GM12878 (cell line): ENCODE results near the gene FREM3. TPM values are rescaled to one million over a fixed set of nuclear protein-coding genes. Genes with fewer than 3 reads are reported as not detected.

Experiments used
- ATF7 ChIP-seq: fragments of 450-650 bp; IDR thresholded peaks from 2 replicates; pipeline ENCODE4 v1.6.1; 2016; ENCODE audit warnings: low read depth, mild to moderate bottlenecking
- E2F8 ChIP-seq: fragments of 450-650 bp; IDR thresholded peaks from 2 replicates; pipeline ENCODE4 v1.6.1; 2018; ENCODE audit warnings: mild to moderate bottlenecking, low read depth, moderate library complexity; ENCODE audit not compliant: partially characterized antibody
- HDAC2 ChIP-seq: fragments of 200-600 bp; sonication (generic); IDR thresholded peaks from 2 replicates; pipeline ENCODE4 v1.6.1; 2017
- IRF4 ChIP-seq: IDR thresholded peaks from 2 replicates; pipeline ENCODE4 v1.6.1; 2011; ENCODE audit warnings: low read depth, low read length
- NFIC ChIP-seq: IDR thresholded peaks from 2 replicates; pipeline ENCODE4 v1.6.1; 2012; ENCODE audit warnings: low read depth, mild to moderate bottlenecking, inconsistent platforms, low read length, moderate library complexity
- NR2F1 ChIP-seq: fragments of 450-650 bp; conservative IDR thresholded peaks from 2 replicates; pipeline ENCODE4 v1.6.1; 2017; ENCODE audit warnings: mild to moderate bottlenecking
- POLR2AphosphoS5 ChIP-seq: IDR thresholded peaks from 2 replicates; pipeline ENCODE4 v1.6.1; 2011; ENCODE audit warnings: mild to moderate bottlenecking, low read length, inconsistent platforms
- SREBF1 ChIP-seq: IDR thresholded peaks from 2 replicates; pipeline ENCODE4 v1.6.1; 2012; ENCODE audit warnings: mild to moderate bottlenecking, low read length
- SREBF2 ChIP-seq: IDR thresholded peaks from 2 replicates; pipeline ENCODE4 v1.6.1; 2012; ENCODE audit warnings: mild to moderate bottlenecking, low read length
- ZNF687 ChIP-seq: fragments of 450-650 bp; IDR thresholded peaks from 2 replicates; pipeline ENCODE4 v1.6.1; 2017; ENCODE audit warnings: mild to moderate bottlenecking, moderate library complexity
- polyA plus RNA-seq, 11 experiments: library from polyadenylated mRNA; depleted of rRNA in 4 of 11; unstranded in 6 of 11; stranded (reverse) in 5 of 11; fragments of >200 nt; fragmentation: Nextera tagmentation in 4 of 11; fragmentation: Illumina TruSeq in 1 of 11; extraction: Ambion mirVana in 4 of 11; extraction: Trizol in 1 of 11; gene quantifications; 1 replicate in 1 of 11; 2 replicates in 10 of 11; pipeline versions ENCODE4 v1.2.1 to v1.2.3, GENCODE V29; 2011 to 2016; ENCODE audit warnings: inconsistent platforms in 2 of 11, missing spikeins in 2 of 11, low read depth in 1 of 11
- total RNA-seq, 4 experiments: library from RNA; depleted of rRNA in 3 of 4; stranded (reverse); fragments of >200 nt in 3 of 4; fragmentation: Illumina TruSeq in 1 of 4; extraction: Trizol in 1 of 4; gene quantifications; 2 replicates each; pipeline versions ENCODE4 v1.2.1 to v1.2.3, GENCODE V29; 2013 to 2021
- TF ChIP-seq, protein P1 (sequence below): fragments of 450-650 bp; IDR thresholded peaks from 2 replicates; pipeline ENCODE4 v1.6.1; 2017; ENCODE audit warnings: low read depth, mild to moderate bottlenecking, moderate library complexity
- TF ChIP-seq, protein P2 (sequence below): fragments of 150-350 bp; IDR thresholded peaks from 2 replicates; pipeline ENCODE4 v1.6.1; 2014; ENCODE audit warnings: mild to moderate bottlenecking, low read depth, low read length
- TF ChIP-seq, protein P3 (sequence below): IDR thresholded peaks from 2 replicates; pipeline ENCODE4 v1.6.1; 2012; ENCODE audit warnings: low read depth, low read length, improper control_type of control experiment
- TF ChIP-seq, protein P4 (sequence below): IDR thresholded peaks from 2 replicates; pipeline ENCODE4 v1.6.1; 2012; ENCODE audit warnings: mild to moderate bottlenecking, low read depth, low read length
- TF ChIP-seq, protein P5 (sequence below): fragments of 450-650 bp; IDR thresholded peaks from 2 replicates; pipeline ENCODE4 v1.6.1; 2016; ENCODE audit warnings: mild to moderate bottlenecking

Gene FREM3
- total and polyA plus RNA-seq, 10 of the 15 experiments (the other 5 are each of a cell fraction or from before 2014, with no cell fraction given): not detected

- TF ChIP-seq, protein P1, sequence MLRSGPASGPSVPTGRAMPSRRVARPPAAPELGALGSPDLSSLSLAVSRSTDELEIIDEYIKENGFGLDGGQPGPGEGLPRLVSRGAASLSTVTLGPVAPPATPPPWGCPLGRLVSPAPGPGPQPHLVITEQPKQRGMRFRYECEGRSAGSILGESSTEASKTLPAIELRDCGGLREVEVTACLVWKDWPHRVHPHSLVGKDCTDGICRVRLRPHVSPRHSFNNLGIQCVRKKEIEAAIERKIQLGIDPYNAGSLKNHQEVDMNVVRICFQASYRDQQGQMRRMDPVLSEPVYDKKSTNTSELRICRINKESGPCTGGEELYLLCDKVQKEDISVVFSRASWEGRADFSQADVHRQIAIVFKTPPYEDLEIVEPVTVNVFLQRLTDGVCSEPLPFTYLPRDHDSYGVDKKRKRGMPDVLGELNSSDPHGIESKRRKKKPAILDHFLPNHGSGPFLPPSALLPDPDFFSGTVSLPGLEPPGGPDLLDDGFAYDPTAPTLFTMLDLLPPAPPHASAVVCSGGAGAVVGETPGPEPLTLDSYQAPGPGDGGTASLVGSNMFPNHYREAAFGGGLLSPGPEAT: no peak
- TF ChIP-seq, protein P2, sequence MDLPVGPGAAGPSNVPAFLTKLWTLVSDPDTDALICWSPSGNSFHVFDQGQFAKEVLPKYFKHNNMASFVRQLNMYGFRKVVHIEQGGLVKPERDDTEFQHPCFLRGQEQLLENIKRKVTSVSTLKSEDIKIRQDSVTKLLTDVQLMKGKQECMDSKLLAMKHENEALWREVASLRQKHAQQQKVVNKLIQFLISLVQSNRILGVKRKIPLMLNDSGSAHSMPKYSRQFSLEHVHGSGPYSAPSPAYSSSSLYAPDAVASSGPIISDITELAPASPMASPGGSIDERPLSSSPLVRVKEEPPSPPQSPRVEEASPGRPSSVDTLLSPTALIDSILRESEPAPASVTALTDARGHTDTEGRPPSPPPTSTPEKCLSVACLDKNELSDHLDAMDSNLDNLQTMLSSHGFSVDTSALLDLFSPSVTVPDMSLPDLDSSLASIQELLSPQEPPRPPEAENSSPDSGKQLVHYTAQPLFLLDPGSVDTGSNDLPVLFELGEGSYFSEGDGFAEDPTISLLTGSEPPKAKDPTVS: no peak
- no peak for TF ChIP-seq SREBF1
- no peak for TF ChIP-seq ZNF687
- TF ChIP-seq, protein P3, sequence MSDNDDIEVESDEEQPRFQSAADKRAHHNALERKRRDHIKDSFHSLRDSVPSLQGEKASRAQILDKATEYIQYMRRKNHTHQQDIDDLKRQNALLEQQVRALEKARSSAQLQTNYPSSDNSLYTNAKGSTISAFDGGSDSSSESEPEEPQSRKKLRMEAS: no peak
- no peak for TF ChIP-seq POLR2AphosphoS5
- peak; percentile 76; the same call in 1 of the 2 replicates for TF ChIP-seq NFIC
- TF ChIP-seq IRF4: no peak
- TF ChIP-seq, protein P4, sequence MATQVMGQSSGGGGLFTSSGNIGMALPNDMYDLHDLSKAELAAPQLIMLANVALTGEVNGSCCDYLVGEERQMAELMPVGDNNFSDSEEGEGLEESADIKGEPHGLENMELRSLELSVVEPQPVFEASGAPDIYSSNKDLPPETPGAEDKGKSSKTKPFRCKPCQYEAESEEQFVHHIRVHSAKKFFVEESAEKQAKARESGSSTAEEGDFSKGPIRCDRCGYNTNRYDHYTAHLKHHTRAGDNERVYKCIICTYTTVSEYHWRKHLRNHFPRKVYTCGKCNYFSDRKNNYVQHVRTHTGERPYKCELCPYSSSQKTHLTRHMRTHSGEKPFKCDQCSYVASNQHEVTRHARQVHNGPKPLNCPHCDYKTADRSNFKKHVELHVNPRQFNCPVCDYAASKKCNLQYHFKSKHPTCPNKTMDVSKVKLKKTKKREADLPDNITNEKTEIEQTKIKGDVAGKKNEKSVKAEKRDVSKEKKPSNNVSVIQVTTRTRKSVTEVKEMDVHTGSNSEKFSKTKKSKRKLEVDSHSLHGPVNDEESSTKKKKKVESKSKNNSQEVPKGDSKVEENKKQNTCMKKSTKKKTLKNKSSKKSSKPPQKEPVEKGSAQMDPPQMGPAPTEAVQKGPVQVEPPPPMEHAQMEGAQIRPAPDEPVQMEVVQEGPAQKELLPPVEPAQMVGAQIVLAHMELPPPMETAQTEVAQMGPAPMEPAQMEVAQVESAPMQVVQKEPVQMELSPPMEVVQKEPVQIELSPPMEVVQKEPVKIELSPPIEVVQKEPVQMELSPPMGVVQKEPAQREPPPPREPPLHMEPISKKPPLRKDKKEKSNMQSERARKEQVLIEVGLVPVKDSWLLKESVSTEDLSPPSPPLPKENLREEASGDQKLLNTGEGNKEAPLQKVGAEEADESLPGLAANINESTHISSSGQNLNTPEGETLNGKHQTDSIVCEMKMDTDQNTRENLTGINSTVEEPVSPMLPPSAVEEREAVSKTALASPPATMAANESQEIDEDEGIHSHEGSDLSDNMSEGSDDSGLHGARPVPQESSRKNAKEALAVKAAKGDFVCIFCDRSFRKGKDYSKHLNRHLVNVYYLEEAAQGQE: no peak
- no peak for TF ChIP-seq E2F8
- no peak for TF ChIP-seq HDAC2
- no peak for TF ChIP-seq NR2F1
- TF ChIP-seq, protein P5, sequence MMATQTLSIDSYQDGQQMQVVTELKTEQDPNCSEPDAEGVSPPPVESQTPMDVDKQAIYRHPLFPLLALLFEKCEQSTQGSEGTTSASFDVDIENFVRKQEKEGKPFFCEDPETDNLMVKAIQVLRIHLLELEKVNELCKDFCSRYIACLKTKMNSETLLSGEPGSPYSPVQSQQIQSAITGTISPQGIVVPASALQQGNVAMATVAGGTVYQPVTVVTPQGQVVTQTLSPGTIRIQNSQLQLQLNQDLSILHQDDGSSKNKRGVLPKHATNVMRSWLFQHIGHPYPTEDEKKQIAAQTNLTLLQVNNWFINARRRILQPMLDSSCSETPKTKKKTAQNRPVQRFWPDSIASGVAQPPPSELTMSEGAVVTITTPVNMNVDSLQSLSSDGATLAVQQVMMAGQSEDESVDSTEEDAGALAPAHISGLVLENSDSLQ: peak; percentile 48; the same call in 1 of the 2 replicates
- no peak for TF ChIP-seq SREBF2
- TF ChIP-seq ATF7: no peak
These were observed 31.4 kb downstream of the FREM3 start (continued) for GRCh38 chr4:143668930-143669552.
